Measurements from ENCODE around the gene DNAJB1.

The DNAJB1 gene

DNA sequence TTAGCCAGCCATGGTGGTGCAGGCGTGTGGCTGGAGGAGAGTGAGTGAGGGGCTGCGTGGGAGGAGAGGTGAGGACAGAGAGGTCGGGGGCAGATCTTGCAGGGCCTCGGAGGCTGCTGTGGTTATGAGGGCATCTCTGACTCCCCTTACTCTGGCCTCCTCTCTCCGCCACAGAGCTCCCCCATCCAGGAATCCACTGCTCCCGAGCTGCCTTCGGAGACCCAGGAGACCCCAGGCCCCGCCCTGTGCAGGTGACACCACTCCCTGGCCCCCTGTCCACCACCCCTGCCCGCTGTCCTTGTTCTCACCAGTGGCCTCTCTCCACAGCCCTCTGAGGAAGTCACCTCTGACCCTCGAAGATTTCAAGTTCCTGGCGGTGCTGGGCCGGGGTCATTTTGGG lies 50.8 kb downstream of the DNAJB1 start:
- no peak for DNase-seq (ENCODE audit: low spot score)
- TF ChIP-seq, protein P1, sequence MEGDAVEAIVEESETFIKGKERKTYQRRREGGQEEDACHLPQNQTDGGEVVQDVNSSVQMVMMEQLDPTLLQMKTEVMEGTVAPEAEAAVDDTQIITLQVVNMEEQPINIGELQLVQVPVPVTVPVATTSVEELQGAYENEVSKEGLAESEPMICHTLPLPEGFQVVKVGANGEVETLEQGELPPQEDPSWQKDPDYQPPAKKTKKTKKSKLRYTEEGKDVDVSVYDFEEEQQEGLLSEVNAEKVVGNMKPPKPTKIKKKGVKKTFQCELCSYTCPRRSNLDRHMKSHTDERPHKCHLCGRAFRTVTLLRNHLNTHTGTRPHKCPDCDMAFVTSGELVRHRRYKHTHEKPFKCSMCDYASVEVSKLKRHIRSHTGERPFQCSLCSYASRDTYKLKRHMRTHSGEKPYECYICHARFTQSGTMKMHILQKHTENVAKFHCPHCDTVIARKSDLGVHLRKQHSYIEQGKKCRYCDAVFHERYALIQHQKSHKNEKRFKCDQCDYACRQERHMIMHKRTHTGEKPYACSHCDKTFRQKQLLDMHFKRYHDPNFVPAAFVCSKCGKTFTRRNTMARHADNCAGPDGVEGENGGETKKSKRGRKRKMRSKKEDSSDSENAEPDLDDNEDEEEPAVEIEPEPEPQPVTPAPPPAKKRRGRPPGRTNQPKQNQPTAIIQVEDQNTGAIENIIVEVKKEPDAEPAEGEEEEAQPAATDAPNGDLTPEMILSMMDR (IDR thresholded peaks at IDR 0.05), result no peak
- Histone ChIP-seq H3K4me3 (no peak overlapping the region), H3K27ac (no peak overlapping the region)
